HPDE6-E6E7 (cell line): ENCODE data around the gene CXCR6.

Source experiments
- DNase-seq: peaks from one replicate; pipeline ENCODE4 v3.0.0; 2011; ENCODE audit warnings: missing footprints; ENCODE audit errors: extremely low spot score

The CXCR6 gene

DNA sequence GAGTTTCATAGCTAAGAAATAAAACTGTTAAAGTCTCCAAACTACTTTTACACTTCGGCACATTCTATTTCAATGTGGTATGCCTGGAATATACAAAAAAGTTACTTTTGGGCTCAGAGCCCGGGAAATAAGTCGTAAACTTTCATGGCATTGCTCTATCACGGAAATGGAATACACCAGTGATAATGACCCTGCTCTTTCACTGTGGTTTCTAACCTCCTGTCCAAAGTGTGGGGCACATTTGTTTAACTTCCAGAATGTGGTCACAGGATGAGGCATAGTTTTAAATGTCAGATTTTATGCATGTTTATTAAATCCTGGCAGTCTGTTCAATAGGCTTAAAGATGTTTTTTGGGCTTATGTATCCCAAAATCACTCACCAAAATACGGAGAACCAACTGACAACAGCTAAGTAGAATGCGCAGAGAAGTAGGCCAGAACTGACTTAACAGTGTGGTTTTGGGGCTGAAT is 5.1 kb downstream of the CXCR6 start:
- no peak for DNase-seq

DNA sequence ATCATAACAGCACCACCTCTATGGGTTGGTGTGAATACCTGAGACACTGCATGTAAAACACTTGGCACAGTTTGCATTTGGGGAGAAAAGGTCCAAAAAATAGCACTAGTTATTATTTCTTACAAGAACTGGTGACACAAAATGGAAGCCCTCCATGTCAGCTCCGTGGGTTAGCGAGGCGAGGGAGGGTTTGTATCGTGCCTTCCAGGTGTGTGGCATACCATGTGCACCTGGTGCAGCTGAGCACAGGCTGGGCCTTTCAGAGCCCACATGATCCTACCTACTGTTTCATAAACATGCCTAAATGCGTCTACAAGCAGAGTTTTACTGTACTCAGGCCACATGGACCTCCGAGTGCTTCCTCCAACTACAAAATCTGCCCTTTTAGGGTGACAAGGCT is 5.6 kb downstream of the CXCR6 start:
- no peak for DNase-seq

DNA sequence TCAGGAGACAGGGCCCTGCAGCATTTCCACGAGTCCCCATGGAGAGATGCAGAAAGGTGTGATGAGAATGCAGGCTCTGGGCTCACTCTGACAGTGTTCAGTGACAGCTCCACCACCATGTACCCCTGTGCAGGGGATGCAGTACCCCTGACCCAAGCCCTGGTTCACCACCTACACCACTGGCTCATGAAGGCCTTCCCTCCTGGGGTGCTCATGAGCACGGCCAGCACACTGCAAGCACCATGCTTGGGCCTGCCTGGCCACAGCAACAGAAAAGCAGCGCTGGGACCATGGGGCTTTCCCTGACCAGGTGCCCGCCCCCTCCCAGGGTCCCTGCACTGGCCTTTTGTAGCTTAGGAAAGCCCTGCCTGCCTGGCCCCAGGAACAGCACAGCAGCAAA is 6.2 kb downstream of the CXCR6 start:
- DNase-seq, result no peak

DNA sequence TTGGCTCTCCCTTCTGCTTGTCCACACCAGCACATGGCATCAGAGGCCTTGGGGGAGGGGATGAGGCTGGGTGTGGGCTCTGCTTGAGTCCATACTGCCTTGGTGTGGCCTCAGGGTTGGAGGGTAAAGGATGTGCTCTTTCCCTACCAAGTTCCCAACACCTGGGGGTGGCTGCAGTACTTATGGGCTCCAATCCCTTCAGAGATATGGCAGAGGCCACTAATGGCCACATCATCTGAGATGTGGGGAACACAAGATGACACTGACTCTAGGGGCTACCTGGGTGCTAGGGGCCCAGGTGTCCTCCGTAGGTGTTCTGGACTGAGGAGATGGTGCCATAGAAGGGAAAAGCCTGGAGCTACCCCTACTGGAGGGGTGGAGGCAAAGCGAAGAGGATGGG is 6.9 kb downstream of the CXCR6 start:
- no peak for DNase-seq

DNA sequence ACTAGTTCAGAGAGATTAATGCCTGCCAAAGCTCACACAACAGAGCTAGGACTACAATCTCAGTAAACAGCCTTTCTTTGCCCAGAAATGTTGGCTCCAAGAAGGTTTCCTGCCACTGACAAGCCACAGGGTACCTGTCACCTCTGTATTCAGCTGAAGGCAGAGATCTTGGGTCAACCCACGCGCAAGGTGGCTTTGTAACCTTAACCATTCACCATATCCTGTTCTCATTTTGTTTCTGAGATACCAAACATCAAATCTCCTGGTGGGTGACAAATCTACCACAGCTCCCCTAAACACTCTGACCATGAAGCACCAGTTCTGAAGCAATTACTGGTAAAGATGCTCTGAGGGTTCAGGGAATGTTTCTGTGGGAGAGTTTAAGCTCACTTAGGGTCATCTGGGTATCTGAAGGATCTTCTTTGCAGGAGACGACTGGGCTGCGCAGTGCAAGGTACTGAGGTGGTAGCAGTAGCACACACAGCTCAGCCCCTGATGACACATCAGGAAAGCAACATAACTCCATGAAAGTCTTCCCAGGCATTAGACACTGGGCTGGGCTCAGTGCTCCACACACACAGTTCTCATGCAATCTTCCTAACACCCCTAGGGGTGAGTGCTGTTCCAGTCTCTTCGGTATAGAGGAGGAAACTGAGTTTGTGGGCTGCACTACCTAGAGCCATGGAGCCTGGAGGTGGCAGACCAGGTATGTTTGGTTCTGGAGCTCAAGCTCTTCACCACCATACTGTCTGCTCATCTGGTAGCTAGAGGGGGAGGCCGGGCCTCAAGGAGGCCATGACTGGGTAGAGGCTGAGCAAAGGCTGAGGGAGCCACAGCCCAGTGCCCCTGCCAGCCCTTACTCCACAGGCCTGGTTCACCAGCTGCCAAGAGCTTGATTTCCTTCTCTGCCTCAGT is 7.7 kb downstream of the CXCR6 start:
- no peak for DNase-seq

DNA sequence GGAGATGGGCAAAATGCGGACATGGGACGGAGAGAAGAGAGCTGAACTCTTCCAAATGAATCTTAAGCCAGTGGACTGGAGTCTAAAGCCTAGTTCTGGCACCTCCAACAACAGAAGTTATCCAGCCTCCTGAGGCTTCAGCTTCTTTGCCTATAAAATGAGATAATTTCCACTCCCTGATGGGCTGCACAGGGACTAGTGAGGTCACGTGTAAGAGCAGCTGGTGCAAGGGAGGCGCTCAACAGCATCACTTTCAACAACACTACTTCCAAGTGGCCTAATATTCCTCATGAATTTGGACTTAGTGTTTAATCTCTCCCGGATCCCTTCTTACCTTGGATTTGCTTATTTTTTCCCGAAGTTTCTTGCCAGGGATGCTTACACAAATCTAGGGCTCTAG is 8.7 kb downstream of the CXCR6 start:
- no peak for DNase-seq

DNA sequence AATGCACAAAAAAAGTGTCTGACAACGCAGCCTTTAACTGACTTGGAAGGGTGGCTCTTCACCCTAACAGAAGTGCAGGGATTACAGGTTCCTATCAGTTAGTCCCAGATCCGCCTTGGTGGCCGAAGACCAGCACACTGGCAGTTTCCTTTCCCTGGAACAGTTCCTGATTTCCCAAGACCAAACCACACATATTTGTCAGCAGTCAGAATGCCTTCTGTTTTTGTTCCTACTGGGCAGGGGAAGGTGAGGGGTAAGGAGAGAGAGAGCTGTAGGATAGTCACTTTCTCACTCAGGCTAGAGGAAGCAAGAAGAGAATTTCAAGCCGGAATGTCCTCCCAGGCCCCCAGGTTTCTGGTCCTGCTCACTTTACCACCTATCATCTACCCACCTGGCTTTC is 9.2 kb downstream of the CXCR6 start:
- no peak for DNase-seq

DNA sequence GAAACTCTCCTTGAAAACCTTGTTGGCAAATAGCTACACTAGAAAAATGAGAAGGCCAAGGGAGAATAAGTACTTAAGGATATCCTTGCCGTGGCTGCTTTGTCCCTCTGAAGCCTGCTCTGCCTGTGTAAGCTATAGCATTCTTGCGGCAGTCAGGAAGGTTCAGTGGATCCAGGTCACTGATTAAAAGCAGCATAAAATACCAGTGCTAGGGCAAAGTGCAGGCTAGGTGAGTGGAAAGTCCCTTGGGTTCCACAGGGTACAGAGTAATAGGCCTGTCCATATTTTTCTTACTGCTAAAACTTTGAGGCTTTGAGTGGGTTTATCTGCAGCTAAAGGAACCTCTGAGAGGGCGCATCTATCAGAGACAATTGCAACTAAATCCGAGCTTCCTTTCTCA is 10.3 kb downstream of the CXCR6 start:
- no peak for DNase-seq

DNA sequence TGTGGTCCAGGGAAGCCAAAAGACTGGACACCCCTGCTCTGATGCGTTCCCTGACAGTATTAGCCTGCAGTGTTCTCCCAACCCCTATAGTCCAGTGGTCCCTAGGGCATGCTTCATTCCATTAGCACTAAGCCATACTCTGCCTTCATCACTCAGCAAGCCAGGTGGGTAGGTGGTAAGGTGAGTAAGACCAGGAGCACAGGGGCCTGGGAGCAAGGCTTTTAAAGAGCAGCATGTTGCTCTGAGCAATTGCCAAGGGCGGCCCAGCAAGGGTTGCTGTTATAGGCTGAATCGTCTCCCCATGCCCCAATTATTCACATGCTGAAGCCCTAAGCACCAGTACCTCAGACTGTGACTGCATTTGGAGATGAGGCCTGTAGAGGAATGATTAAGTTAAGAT is 11.0 kb downstream of the CXCR6 start:
- DNase-seq, result no peak

DNA sequence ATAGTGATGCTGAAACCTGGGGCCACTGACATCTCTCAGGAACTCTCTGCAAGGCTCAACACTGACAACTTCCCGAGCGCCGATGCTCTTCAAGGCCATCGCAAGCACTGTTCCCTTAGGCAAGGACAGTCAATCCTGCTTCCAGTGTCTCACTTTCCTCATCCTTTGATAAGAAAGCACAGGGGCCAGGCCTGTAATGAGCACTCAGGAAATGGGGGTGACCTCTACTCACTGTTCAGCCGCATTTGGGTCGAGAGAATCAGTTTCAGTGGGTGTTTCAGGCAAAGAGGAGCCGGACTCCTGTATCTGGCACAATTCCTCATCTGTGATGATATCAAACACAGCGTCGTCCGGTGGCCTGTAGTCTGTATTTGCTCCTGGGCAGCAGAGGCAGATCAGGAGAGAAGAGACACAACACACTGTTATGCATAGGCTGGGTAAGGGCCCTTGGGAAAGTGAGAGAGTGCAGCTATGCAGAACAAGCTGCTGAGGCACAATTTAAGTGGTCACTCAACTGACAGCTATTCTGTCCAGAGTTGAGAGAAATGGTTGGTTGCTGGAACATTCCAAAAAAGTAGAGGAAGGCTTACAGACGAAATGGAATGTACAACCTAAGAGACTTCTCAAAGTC is 11.9 kb downstream of the CXCR6 start:
- DNase-seq, result no peak

DNA sequence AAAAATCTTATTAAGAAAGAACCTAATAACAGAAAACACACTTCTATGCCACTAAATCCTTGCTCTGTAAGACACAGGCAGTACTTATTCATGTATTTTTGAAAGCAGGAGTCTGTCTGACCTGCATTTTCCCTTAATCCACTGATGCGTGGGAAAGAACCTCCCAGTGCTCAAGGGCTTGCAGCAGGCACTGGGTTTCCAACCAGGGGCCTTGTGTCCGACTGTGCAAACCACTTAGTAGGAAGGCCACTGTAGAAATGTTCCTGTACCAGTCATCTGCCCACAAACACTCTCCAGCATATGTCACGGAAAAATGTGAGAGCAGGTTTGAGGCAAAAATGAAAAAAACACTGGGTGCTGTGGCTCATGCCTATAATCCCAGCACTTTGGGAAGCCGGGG is 12.4 kb downstream of the CXCR6 start:
- DNase-seq, result no peak

DNA sequence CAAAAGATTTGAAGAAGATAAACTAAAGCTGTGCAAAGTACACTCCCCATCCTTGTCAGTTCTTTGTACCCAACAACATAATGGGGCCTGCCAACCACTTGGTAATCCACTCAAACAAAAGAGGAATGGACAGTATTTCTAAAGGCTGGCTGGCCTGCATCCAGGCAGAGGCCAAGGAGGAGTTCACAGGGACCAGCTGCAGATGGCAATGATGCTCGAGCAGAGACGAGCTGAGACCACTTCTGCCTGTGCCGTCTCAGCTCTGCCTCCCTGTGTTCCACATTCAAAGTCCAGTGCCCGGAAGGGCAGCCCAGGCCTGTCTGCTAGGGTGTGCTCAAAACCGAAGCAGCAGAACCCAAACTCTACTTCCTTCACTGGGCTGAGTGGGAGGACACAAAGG is 14.3 kb downstream of the CXCR6 start:
- no peak for DNase-seq

DNA sequence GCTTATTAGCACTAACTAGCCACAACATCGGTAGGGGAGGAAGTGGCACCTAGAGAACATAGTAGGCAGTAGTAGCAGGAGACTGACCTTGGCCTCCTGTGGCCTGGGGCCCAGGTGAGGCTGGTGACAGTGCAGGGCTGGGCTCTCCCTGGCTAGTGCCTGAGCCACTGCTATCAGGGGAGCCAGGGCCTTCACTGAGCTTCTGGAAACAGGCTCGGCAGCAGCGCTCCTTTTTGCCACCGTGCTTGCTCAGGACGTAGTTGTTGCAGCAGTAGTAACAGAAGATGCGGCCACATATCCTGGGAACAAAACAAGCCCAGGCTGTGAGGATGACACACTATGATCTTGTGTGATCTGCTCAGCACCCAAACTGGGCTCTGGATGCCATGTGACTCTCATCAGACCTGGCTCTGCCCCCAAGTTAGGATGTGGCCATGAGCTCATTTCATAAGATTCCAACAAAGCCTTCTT is 15.1 kb downstream of the CXCR6 start:
- no peak for DNase-seq

DNA sequence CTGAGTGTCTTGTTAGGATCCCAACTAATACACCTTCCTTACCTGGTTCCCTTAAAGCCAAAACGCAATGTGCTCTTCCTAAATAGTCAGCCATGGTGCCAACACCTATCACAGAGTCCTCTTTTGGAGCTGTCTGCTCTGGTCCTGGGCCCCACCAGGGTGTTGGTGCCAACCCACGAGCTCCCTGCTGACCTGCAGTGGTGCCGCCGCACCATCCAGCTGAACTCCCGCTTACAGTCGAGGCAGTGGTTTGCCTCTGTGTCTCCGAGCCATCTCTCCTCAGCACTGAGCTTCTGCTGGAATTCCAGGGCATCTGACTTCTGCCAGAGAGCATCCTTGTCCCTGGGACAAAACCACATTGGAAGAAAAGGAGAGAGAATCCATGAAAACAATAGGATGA is 15.9 kb downstream of the CXCR6 start:
- no peak for DNase-seq

DNA sequence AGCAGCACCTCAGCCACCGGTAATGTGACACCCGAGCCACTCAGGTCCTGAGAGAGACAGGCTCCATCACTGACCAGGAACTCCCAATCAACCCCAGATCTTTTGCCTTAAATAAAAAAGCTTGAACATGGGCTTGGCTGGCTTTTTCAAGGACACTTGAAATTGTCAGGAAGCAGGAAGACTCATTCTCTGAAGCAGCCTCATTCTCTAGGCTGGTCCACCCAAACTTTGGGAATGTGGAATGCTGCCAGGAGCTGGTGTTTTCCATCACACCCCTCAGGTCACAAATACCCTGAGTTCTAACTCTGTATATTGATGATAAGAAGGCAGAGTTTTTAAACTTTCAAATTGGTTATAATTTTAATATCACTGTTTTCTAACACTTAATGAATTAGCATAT is 17.0 kb downstream of the CXCR6 start:
- DNase-seq, result no peak

DNA sequence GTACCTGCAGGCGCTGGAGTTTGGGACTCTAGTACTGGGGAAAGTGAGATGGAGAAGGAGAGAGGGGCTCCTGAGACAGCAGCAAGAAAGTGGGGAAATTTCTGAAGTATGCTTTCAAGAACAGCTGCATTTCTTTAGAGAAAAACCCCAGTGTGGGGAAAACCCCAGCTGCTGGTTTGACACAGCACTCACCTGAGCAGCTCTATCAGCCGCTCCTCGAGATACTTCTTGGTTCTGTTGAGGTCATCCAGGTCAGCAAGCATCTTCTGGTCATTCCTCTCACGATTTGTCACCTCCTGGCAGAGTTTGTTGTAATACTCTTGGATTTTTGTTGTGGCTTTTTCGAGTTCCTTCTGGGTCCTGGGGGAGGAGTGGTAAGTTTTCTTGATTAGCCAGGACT is 18.8 kb downstream of the CXCR6 start:
- no peak for DNase-seq

DNA sequence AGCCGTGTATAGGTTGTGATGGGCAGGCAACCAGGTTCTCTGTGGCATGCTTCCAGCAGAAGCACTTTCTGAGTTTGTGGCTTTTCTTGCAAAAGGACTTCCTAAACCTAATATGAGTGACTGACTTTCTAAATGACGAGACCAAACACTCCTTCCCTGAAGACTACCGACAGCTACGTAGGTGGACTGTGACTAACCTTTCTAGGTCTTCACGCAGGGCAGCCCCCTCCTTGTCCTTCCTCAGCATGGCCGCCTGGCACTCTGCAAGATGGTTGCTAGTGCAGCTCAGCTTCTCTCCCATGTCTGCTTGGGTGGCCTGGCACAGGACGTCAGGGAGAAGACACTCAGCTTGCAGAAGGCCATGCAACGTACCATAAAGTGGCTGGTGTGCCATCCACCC is 20.9 kb downstream of the CXCR6 start:
- DNase-seq, result no peak

DNA sequence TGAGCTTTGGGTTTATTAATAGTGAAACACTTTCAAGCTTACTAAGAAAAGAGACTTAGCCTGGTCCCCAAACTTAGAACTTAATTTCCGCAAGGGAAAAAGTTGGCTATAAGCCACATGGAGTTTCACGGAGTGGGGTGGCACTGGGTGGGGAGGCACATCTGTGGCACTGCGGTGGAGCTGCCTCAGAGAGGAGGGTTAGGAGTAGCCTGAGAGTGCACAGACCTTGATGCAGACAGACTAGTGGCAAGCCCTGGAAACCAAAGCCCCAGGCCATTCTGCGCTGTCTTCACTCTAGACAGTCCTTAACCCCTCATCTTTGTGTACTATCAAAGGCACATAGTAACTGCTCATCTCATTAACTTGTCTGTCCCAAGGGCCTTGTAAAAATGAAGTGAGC is 22.0 kb downstream of the CXCR6 start:
- no peak for DNase-seq

DNA sequence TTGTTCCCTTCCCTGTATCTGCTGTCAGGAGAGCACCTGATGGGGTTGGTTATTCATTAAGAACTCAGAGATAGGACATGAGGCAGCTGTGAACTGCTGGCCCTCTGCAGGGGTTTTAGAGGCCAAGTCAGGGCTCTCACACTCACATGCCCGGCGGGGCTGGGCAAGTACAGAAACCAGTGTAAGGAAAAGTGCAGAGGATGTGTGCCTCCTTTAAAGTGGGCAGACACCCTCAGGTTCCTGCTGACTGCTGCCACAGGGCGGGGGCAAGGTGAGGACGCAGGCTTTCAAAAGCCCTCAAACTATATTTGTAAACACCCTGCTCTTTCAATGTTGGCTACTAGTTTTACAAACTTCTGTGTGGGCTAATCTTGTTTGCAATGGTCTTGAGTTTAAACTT is 22.4 kb downstream of the CXCR6 start:
- no peak for DNase-seq

DNA sequence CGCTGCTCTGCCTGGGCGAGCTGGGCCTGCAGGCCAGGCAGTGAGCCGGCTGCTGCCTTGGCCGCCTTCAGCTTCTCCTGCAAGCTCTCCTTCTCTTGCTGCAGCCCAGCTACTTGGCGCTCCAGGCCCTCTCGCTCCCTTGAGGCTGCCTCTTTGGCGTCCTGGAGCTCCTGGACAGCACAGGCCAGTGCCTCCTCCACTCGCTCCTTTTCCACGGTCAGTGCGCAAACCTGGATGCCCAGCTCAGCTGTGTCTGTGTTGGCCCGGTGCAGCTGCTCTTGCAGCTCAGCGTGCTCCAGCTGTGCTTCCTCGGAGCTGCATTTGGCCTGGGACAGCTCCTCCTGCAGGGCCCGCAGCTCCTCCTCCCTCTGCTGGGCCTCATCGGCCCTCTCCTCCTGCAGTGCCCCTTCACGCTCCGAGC is 23.1 kb downstream of the CXCR6 start:
- DNase-seq, result no peak

DNA sequence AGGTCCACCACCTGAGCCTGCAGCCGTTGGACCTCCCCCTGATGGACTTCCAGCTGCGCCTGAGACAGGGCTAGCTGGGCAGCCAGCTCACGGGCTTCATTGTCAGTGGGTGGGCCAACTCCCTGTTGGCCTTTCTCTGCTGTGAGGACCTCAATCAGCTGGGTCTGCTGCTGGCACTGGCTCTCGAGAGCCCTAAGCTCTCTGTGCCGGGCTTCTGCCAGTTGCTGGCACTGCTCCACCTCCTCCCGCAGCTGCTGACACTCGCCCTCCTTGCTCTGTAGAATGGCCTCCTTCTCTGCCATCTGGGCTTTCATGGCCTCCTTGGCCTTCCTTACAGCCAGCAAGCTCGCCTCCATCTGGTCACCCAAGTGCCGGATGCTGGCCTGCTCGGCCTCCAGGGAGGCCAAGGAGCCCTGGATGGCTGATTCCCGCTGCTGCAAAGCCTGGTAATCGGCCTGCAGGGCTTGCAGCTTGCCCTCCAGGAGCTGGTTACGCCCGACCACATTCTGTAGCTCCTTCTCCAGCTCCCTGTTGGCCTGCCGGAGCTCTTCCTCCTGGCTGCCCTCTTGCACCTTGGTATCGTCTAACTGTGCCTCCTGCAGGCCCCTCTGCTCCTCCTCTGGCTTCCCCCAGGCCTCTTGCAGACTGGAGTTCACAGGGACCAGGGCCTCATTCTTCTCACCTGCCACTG is 23.8 kb downstream of the CXCR6 start:
- no peak for DNase-seq

DNA sequence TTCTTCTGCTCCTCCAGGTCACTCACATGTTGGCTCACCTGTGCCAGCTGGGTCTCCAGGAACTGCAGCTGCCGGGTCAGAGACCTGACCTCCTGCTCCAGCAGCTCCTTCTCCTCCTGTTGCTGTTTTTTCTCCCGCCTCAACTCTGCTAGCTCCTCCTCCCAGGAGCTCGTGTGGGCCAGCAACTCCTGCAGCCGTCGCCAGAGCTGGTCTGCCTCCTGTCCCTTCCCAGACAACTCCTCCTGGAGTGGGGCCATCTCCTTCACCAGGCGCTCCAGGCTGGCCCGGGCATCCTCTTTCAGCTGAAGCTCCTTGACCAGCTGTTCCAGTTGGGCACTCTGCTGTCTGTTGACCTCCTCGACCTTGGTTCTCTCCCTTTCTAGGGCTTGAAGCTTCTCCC is 24.5 kb downstream of the CXCR6 start:
- no peak for DNase-seq

DNA sequence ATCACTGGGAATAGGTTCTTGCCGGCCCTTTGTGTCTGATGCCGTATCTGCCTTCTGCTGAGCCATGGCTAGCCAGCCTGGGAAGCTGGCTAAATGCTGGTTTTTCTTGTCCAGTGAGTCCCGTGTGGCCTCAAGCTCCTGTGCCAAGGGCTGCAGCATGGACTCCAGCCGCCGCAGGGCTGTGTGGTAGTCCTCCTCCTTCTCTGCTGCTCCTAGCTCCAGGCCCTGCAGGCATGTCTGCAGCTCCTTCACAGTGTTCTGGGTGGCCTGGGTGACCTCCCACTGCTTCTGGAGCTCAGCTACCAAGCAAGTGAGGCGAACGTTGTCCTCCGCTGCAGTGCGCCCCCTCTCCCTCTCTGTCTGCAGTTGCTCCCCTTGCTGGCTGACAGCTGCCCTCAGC is 24.9 kb downstream of the CXCR6 start:
- no peak for DNase-seq
